22Rv1 (cell line): ENCODE results near the gene CYB5B.

Experiments
- CTCF ChIP-seq: fragments of 450-650 bp; IDR thresholded peaks from 2 replicates; pipeline ENCODE4 v1.5.1; 2017; ENCODE audit warnings: mild to moderate bottlenecking
- ZFX ChIP-seq: fragments of 450-650 bp; IDR thresholded peaks from 2 replicates; pipeline ENCODE4 v1.6.1; 2017; ENCODE audit warnings: antibody characterized with exemption, borderline replicate concordance

GRCh38 chr16:69509125-69509524 is 84.7 kb downstream of the CYB5B start:
- TF ChIP-seq CTCF (no peak), ZFX (no peak)
